Trophoblast cell (in vitro differentiated cells and primary cell): Measurements from ENCODE around the gene ADH4. TPM values are rescaled to one million over a fixed set of nuclear protein-coding genes. Genes with fewer than 3 reads are reported as not detected.
"Not testable (repeated sequence)": the region's sequence is repeated elsewhere in the genome, so short reads cannot be mapped to it uniquely, and the experiment has no call there.

Experiments
- DNase-seq, 2 donors: peaks; one replicate each; pipeline ENCODE4 v3.0.0-alpha.2; 2016
- H2AFZ ChIP-seq: 2 replicates; pipeline ENCODE4 v1.6.1; 2013; ENCODE audit warnings: low read length, moderate library complexity, mild to moderate bottlenecking; ENCODE audit not compliant: insufficient read depth, poor library complexity
- H2AK5ac ChIP-seq: 2 replicates; pipeline ENCODE4 v1.6.1; 2013; ENCODE audit warnings: mild to moderate bottlenecking, low read length
- H2BK120ac ChIP-seq: 2 replicates; pipeline ENCODE4 v1.6.1; 2013; ENCODE audit warnings: low read length, mild to moderate bottlenecking, moderate library complexity; ENCODE audit not compliant: insufficient read depth, poor library complexity
- H2BK12ac ChIP-seq: 2 replicates; pipeline ENCODE4 v1.6.1; 2013; ENCODE audit warnings: mild to moderate bottlenecking, low read length, moderate library complexity
- H2BK5ac ChIP-seq: 2 replicates; pipeline ENCODE4 v1.6.1; 2013; ENCODE audit warnings: low read length, low read depth, moderate library complexity, mild to moderate bottlenecking; ENCODE audit not compliant: poor library complexity
- H3K14ac ChIP-seq: 2 replicates; pipeline ENCODE4 v1.6.1; 2013; ENCODE audit warnings: mild to moderate bottlenecking, low read length
- H3K18ac ChIP-seq: 2 replicates; pipeline ENCODE4 v1.6.1; 2013; ENCODE audit warnings: mild to moderate bottlenecking, low read length
- H3K23ac ChIP-seq: 2 replicates; pipeline ENCODE4 v1.6.1; 2013; ENCODE audit warnings: low read length
- H3K27ac ChIP-seq: 2 replicates; pipeline ENCODE4 v1.5.1; 2013; ENCODE audit warnings: low read depth, mild to moderate bottlenecking, inconsistent platforms, low read length, moderate library complexity
- H3K27me3 ChIP-seq: 2 replicates; pipeline ENCODE4 v1.6.1; 2013; ENCODE audit warnings: inconsistent platforms, mild to moderate bottlenecking, low read length, moderate library complexity; ENCODE audit not compliant: insufficient read depth
- H3K36me3 ChIP-seq, 2 experiments: 1 replicate in 1 of 2; 2 replicates in 1 of 2; pipeline ENCODE4 v1.6.1; 2013; ENCODE audit warnings: low read length in 2 of 2, mild to moderate bottlenecking in 2 of 2, moderate library complexity in 1 of 2; ENCODE audit not compliant: insufficient read depth in 2 of 2, control insufficient read depth in 1 of 2
- H3K4ac ChIP-seq: 2 replicates; pipeline ENCODE4 v1.6.1; 2013; ENCODE audit warnings: low read depth, mild to moderate bottlenecking, low read length, moderate library complexity
- H3K4me1 ChIP-seq, 2 experiments: 1 replicate in 1 of 2; 2 replicates in 1 of 2; pipeline ENCODE4 v1.6.1; 2013; ENCODE audit warnings: low read length in 2 of 2, mild to moderate bottlenecking in 2 of 2, moderate library complexity in 1 of 2; ENCODE audit not compliant: insufficient read depth in 2 of 2, control insufficient read depth in 1 of 2
- H3K4me2 ChIP-seq: 2 replicates; pipeline ENCODE4 v1.6.1; 2013; ENCODE audit warnings: inconsistent platforms, mild to moderate bottlenecking, low read length, moderate library complexity
- H3K4me3 ChIP-seq: 2 replicates; pipeline ENCODE4 v1.5.1; 2013; ENCODE audit warnings: mild to moderate bottlenecking, low read depth, low read length, inconsistent platforms
- H3K79me1 ChIP-seq: one replicate; pipeline ENCODE4 v1.6.1; 2013; ENCODE audit warnings: low read length
- H3K79me2 ChIP-seq: 2 replicates; pipeline ENCODE4 v1.6.1; 2013; ENCODE audit warnings: low read length, mild to moderate bottlenecking; ENCODE audit not compliant: control insufficient read depth, insufficient read depth, poor library complexity
- H3K9ac ChIP-seq: 2 replicates; pipeline ENCODE4 v1.6.1; 2013; ENCODE audit warnings: mild to moderate bottlenecking, low read length
- H3K9me3 ChIP-seq: 2 replicates; pipeline ENCODE4 v1.6.1; 2013; ENCODE audit warnings: low read depth, mild to moderate bottlenecking, control low read depth, inconsistent platforms, low read length; ENCODE audit not compliant: insufficient read depth
- H4K12ac ChIP-seq: 2 replicates; pipeline ENCODE4 v1.6.1; 2013; ENCODE audit warnings: low read depth, mild to moderate bottlenecking, low read length, moderate library complexity
- H4K8ac ChIP-seq: 2 replicates; pipeline ENCODE4 v1.6.1; 2013; ENCODE audit warnings: low read depth, mild to moderate bottlenecking, low read length, moderate library complexity
- H4K91ac ChIP-seq: one replicate; pipeline ENCODE4 v1.6.1; 2013; ENCODE audit warnings: low read depth, mild to moderate bottlenecking, low read length, moderate library complexity
- whole genome bisulfite sequencing: extraction: QIAGEN DNeasy Blood & Tissue Kit; methylation state at CpG from one replicate; pipeline ENCODE4 v1.1.7; 2013; ENCODE audit warnings: missing lambda C conversion rate; ENCODE audit not compliant: insufficient read length, insufficient coverage; ENCODE audit errors: extremely low coverage; 5-methylcytosine and 5-hydroxymethylcytosine counted together
- polyA plus RNA-seq: library from polyadenylated mRNA; stranded (reverse); fragments of 200-250 nt; gene quantifications from 2 replicates; pipeline ENCODE4 v1.2.3, GENCODE V29; 2013

Gene ADH4
- 0.05 TPM in 1 of 2 replicates, not detected in the other for polyA plus RNA-seq

- no peak for DNase-seq
- no peak within 1 kb of the TSS for H2AFZ ChIP-seq
- H2AK5ac ChIP-seq = no peak within 1 kb of the TSS
- no peak within 1 kb of the TSS for H2BK12ac ChIP-seq
- no peak within 1 kb of the TSS for H4K91ac ChIP-seq
- no peak within 1 kb of the TSS for H2BK120ac ChIP-seq
- H3K27ac ChIP-seq = no peak within 1 kb of the TSS
- no peak within 1 kb of the TSS for H4K8ac ChIP-seq
- H3K27me3 ChIP-seq = no peaks in the 10 kb centered on the region
- H3K9ac ChIP-seq = no peak within 1 kb of the TSS
- H3K79me2 ChIP-seq = no peaks in the 10 kb centered on the region
- no peak within 1 kb of the TSS for H3K4me2 ChIP-seq
- no peaks in the 10 kb centered on the region for H3K4me1 ChIP-seq
- no peaks in the 10 kb centered on the region for H3K9me3 ChIP-seq
- no peaks in the 10 kb centered on the region for H3K36me3 ChIP-seq
- no peak within 1 kb of the TSS for H3K4me3 ChIP-seq
- no peak within 1 kb of the TSS for H3K14ac ChIP-seq
- H3K18ac ChIP-seq = no peak within 1 kb of the TSS
- WGBS = no CpG with 5 or more reads among the region's 2 CpGs
- H4K12ac ChIP-seq = no peak within 1 kb of the TSS
- no peak within 1 kb of the TSS for H3K23ac ChIP-seq
- no peak within 1 kb of the TSS for H3K4ac ChIP-seq
- H2BK5ac ChIP-seq = no peak within 1 kb of the TSS
- no peaks in the 10 kb centered on the region for H3K79me1 ChIP-seq
These were observed at the start of gene ADH4 for GRCh38 chr4:99144070-99144469. ADH4 (minus strand) TSS chr4:99144297; CDS start chr4:99144222, 75 bp downstream.

GRCh38 chr4:99190336-99190735, 46.2 kb upstream of the ADH4 start:
- DNase-seq = peak; percentile 4 to 45
- no peak overlapping the region for H2BK120ac ChIP-seq
- no peak overlapping the region for H4K8ac ChIP-seq
- H3K23ac ChIP-seq = no peak overlapping the region
- no peak overlapping the region for H3K14ac ChIP-seq
- H3K36me3 ChIP-seq = peaks cover 2 to 3% of the 10 kb centered on the region in 2 experiments
- H3K18ac ChIP-seq = no peak overlapping the region
- peak overlapping the region; percentile 85 for H2BK12ac ChIP-seq
- H3K27me3 ChIP-seq = no peaks in the 10 kb centered on the region
- no peak overlapping the region for H3K4ac ChIP-seq
- no peak overlapping the region for H2BK5ac ChIP-seq
- no peak overlapping the region for H4K12ac ChIP-seq
- no peak overlapping the region for H3K27ac ChIP-seq
- H3K9me3 ChIP-seq = peaks cover 1% of the 10 kb centered on the region
- H3K79me1 ChIP-seq = no peaks in the 10 kb centered on the region
- H3K4me2 ChIP-seq = no peak overlapping the region
- no CpG with 5 or more reads among the region's 5 CpGs for WGBS
- no peak overlapping the region for H2AFZ ChIP-seq
- no peaks in the 10 kb centered on the region for H3K79me2 ChIP-seq
- H3K4me1 ChIP-seq = peaks cover 0 to 7% of the 10 kb centered on the region in 2 experiments
- H4K91ac ChIP-seq = no peak overlapping the region
- H3K4me3 ChIP-seq = no peak overlapping the region
- no peak overlapping the region for H3K9ac ChIP-seq
- H2AK5ac ChIP-seq = no peak overlapping the region

- H3K79me1 ChIP-seq, H2BK120ac ChIP-seq, H4K8ac ChIP-seq, H3K23ac ChIP-seq, H3K4me3 ChIP-seq, H3K18ac ChIP-seq, H3K9me3 ChIP-seq, H3K27me3 ChIP-seq, H3K4me2 ChIP-seq, H3K4me1 ChIP-seq, H3K9ac ChIP-seq, H3K27ac ChIP-seq, H3K79me2 ChIP-seq, H3K36me3 ChIP-seq, H2AFZ ChIP-seq, H2AK5ac ChIP-seq, H4K12ac ChIP-seq, H3K4ac ChIP-seq, H3K14ac ChIP-seq, H4K91ac ChIP-seq, H2BK5ac ChIP-seq: not testable (repeated sequence)
- H2BK12ac ChIP-seq = peak overlapping the region; percentile 23
- DNase-seq = peak in 1 of 2 donors; percentile 65
- no CpG with 5 or more reads among the region's 3 CpGs for WGBS
These were observed 45.8 kb upstream of the ADH4 start for GRCh38 chr4:99189900-99190299.

- no peak overlapping the region for H2AFZ ChIP-seq
- no peak overlapping the region for H2BK5ac ChIP-seq
- peaks cover 0 to 7% of the 10 kb centered on the region in 2 experiments for H3K4me1 ChIP-seq
- no peak overlapping the region for H3K4ac ChIP-seq
- no peak overlapping the region for H4K8ac ChIP-seq
- H3K23ac ChIP-seq = no peak overlapping the region
- no CpG with 5 or more reads among the region's 1 CpG for WGBS
- H3K27ac ChIP-seq = no peak overlapping the region
- H3K79me2 ChIP-seq = no peaks in the 10 kb centered on the region
- no peak overlapping the region for H3K14ac ChIP-seq
- no peaks in the 10 kb centered on the region for H3K79me1 ChIP-seq
- no peak overlapping the region for H3K9ac ChIP-seq
- H3K4me2 ChIP-seq = no peak overlapping the region
- H3K36me3 ChIP-seq = peaks cover 2 to 3% of the 10 kb centered on the region in 2 experiments
- H2BK12ac ChIP-seq = no peak overlapping the region
- peaks cover 1% of the 10 kb centered on the region for H3K9me3 ChIP-seq
- no peak overlapping the region for H4K12ac ChIP-seq
- H2BK120ac ChIP-seq = no peak overlapping the region
- no peak overlapping the region for H3K4me3 ChIP-seq
- H2AK5ac ChIP-seq = no peak overlapping the region
- no peaks in the 10 kb centered on the region for H3K27me3 ChIP-seq
- no peak overlapping the region for H4K91ac ChIP-seq
- DNase-seq = no peak
- no peak overlapping the region for H3K18ac ChIP-seq
These were observed 41.9 kb upstream of the ADH4 start for GRCh38 chr4:99186029-99186428.
